NCI-H2171 treated with DMSO at 0.1 percent for 48 hours (cell line): ENCODE results near the gene DTD2.
"Not testable (repeated sequence)": the region's sequence is repeated elsewhere in the genome, so short reads cannot be mapped to it uniquely, and the experiment has no call there.

Experiments
- DNase-seq: peaks from one replicate; lab custom pipeline; 2025; lab: John Stamatoyannopoulos, UW

DTD2 gene

DNA sequence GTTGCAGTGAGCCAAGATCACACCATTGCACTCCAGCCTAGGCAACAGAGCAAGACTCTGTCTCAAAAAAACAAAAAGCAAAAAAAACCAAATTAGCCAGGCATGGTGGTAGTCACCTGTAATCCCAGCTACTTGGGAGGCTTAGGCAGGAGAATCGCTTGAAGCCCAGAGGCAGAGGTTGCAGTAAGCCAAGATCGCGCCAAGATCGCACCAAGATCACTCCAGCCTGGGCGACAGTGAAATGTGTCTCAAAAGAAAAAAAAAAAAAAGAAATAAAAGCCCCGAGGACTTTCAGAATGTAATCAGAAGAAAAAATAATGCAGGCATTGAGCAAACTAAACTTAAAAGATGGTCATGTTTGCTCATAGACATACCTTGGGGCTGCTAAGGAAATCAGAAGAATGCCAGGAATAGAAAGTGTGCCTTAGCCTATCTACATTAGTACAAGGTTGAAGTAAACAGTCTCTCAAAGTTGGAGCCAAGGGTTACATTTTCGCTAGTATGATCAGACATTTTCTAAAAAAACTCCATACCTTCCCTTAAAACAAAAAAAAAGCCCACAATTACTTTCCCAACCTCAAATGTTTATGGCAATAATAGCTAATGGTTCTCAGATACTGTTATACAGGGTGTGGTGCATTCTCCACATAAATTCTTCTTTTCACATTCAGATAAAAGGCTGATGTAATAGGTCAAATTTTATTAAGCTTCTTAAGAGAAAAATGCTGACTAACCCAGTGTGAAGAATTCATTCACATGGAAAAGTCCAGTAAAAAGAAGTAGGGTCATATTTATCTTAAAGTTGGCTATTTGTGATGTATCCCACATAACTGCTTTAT is 15.8 kb downstream of the DTD2 start:
- no peak for DNase-seq

DNA sequence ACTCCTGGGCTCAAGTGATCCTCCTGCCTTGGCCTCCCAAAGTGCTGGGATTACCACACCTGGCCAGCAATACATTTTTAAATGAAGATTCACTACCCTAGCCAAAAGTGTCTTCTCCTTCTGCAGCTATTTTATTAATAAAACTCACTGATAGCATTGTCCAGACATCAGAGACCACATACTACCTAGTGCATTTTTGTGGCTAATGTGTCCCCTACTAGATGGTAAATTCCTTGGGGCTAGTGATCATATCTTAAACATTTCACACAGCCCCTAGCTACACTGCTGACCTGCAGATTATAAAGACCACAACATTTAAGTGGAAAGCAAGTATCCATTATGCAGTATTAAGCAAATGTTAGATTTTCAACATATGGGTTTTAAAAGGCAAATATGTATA is 17.0 kb downstream of the DTD2 start:
- DNase-seq: no peak

DNA sequence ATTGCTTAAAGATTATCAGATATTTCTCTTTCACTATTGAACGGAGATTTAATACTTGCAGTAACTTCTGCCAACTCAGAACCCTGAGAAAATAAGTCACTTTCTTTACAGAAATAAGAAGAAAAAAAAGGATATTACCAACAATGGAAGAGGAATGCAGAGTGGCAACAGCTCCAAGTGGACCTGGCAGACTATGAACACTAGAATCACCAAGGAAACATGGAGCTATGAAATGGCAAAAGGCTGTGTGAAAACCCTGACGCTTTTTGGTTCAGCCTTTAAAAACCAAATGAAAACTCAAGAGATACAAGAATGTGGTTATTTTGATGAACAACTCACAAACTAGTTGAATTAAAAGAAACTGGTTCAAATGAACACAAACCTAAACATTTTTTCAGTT is 17.7 kb downstream of the DTD2 start:
- no peak for DNase-seq

GRCh38 chr14:31437045-31437691 is 20.1 kb downstream of the DTD2 start:
- not testable (repeated sequence) for DNase-seq

DNA sequence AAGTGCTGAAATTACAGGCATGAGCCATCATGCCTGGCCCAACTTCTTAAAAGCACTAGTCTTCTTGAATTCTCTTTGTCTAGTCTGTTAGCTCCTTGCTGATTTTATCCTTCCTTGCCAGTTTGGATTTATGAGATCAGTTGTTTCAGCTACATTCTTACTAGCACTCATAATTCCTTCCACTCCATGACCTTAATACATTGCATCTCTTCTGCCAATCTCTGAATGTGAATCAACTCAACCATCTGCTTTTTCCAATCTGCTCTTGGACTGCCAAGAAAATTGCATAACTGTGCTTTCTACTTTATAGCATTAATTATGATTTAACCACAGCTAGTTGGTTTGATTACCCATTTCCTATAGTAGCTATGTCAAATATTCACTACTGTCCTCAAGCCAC is 22.0 kb downstream of the DTD2 start:
- peak; percentile 45 for DNase-seq

- DNase-seq: no peak
These were observed 26.6 kb downstream of the DTD2 start for GRCh38 chr14:31430634-31431264.

GRCh38 chr14:31429791-31430190 is 27.5 kb downstream of the DTD2 start:
- no peak for DNase-seq

DNA sequence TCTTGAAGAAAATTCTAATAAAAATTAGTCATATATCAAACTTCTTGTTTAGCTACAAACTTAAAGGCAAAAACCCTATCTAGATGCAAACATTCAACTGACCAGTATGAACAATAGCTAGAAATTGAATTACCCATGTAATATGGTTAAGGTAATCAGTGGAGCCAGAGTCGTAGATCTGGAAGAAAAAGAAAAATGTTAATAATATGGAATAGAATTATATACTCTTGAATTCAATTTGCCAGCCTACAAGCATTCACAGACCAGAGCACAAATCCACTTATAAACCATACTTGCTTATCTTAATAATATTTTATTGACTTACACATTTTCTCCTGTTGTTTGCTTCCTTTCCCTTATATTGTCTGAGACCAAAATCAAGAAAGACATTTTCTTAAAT is 29.3 kb downstream of the DTD2 start:
- no peak for DNase-seq

DNA sequence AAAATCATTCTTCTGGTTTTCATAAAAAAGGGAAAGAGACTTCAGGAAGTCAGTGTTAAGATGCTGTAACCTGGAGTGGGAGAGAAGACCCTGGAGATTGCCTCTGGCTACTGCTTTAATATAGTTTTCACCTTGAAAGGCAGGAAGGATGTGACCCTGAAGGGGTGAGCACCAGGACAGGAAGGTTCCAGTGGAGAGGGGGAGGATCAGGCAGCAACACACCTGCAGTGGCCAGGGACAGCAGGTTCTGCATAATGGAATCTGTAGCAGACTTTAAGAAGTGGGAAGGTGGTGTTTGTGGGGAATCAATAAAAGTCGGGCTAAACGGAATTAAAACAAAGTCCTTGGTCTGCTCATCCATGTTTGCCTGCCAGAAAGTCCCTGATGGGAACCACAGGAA is 30.6 kb downstream of the DTD2 start:
- no peak for DNase-seq

- no peak for DNase-seq
These were observed 31.4 kb downstream of the DTD2 start for GRCh38 chr14:31425905-31426304.

- DNase-seq: no peak
These were observed 36.1 kb downstream of the DTD2 start for GRCh38 chr14:31421200-31421599.

DNA sequence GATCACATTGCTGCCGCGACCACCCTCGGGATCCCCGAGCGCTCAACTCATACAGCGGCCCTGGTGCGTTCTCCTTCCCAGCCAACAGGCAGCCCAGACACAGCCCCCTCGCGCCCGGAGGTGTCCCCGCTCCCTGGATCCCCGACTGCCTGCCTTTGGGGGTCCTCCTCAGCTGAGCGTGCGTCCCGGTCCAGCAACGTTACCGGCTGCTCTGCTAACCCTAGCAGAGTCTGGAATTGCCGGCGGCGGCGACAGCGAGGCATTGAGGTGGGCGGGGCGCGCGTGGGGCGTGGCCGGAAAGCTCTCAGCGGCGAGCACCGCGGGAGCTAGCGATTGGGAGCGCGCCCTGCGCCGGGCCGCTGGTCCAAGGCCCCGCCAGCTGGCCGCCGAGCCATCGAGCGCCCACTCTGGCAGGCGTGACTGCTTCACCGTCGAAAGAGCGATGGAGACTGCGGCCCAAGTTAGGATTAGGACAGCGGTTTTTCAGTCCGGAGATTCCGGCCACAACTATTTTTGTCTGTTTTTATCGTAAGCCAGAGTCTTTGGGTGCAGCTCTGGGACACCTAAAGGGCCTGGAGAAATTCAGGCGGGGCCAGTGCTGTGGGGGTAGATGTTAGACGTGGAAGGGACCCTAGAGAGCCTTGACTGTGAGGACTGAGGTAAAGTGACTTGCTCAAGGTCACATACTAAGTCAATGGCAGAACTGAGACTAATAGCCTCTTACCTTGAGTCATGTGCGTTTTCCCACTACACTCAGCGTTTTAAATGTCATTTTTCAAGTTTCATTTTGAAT is 36.8 kb downstream of the DTD2 start, which contains the start of gene HEATR5A:
TSS of gene HEATR5A (minus strand) at position 232 of the 793 bp plus-strand sequence. CDS start 17,575 bp downstream, outside the sequence.
- peak; percentile 90 for DNase-seq

DNA sequence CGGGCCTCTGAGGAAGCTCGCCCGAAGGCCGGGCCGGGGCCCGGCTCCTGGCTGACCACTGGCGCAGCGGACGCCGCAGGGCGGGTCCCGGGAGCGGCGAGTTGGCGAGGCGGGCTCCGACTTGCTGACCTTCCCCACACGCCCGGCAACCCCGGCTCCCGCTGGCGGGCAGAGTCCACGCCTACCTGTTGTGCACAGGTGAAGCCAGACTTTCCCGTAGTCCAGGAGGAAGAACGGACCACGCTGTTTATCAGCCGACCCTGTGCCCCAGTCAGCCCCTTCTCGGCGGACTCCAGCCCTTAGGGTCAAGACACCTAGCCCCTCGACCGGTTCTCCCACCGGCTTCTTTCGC is 37.4 kb downstream of the DTD2 start:
- DNase-seq: no peak

GRCh38 chr14:31419179-31419966 is 37.9 kb downstream of the DTD2 start:
- peak; percentile 15 for DNase-seq

DNA sequence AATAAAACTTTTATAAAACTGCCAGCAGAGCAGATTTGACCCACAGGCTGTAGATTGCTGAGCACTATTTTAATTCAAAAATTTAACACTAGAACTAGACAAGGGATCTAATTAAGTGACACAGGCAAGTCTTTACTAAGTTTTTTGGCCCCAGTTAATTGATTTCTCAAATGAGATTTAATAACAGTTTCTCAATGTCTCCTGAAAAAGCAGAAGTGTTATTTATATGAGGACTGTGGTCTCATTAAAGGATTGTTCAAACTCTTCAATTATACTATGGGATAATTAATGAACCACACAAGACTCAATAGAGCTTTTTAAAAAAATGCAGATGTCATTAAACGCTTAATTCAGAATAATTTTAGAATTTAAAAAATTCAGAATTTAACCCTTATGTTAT is 38.9 kb downstream of the DTD2 start:
- DNase-seq: no peak

GRCh38 chr14:31414190-31414833 is 43.0 kb downstream of the DTD2 start:
- no peak for DNase-seq

DNA sequence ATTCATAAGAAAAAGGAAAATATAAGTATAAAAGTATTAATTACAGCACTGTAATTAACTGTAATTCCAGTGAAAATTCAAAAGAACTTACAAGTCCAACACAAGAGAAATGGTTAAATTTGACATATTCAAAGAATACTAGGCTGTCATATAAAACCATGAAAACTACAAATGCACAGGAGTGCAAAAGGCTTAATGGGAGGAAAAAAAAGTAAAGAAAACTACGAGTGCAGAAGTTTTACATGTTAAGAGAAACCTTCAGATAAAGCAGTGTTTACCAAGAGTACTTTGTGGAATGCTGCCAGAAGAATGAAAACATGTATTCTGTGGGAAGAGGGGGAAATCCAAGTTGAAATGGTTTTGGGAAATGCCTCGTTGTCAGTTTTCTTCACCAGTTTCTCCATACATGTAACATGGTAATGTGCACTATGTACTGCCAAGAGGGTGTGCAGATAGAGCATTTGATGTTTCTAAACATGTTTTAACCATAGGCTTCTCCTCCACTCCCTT is 46.0 kb downstream of the DTD2 start:
- DNase-seq: no peak

- DNase-seq: no peak
These were observed 47.2 kb downstream of the DTD2 start for GRCh38 chr14:31410048-31410650.

GRCh38 chr14:31408421-31408820 is 48.9 kb downstream of the DTD2 start:
- DNase-seq: no peak

DNA sequence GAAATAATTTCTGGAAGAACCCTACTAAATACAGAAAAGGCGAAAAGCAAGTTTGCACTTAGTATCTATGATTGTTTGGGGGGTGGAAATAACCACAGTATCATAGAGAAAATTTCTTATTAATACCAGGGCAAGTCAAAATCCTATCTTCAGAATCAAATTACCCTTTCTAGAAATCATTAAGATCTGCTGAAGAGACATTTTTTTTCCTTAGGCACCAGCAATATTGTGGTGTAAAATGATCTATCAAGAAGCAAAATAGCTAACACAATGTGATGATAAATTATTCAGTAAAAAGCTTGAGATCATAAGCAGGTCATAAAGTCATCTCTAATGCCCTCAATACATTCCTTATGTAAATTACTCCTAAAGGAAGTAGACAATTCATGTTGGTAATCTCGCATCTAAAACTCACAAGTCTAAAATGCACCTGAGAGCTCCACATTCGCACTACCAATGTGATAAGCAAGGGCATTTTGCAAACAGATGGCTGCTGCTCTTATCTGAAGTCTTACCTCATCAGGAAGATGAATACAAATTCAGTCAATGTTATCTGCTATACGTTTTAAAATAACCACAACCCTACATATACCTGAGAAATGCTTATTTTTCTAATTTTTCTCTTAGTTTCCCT is 51.6 kb downstream of the DTD2 start:
- DNase-seq: peak; percentile 63
